MM.1S (cell line): ENCODE data around the gene USP32.

Source experiments
- DNase-seq: peaks from one replicate; pipeline ENCODE4 v3.0.0-alpha.2; 2015
- H2AFZ ChIP-seq: fragments of 300-600 bp; sonication (generic); 2 replicates; pipeline ENCODE4 v1.6.0; 2016; ENCODE audit warnings: antibody characterized with exemption, low read length
- H3F3A ChIP-seq: fragments of 300-600 bp; sonication (generic); 2 replicates; pipeline ENCODE4 v1.6.1; 2016; ENCODE audit warnings: mild to moderate bottlenecking, antibody characterized with exemption, low read length, moderate library complexity, mixed read lengths; ENCODE audit not compliant: insufficient read depth
- H3K27ac ChIP-seq: fragments of 300-600 bp; sonication (generic); 2 replicates; pipeline ENCODE4 v1.5.1; 2016; ENCODE audit warnings: mild to moderate bottlenecking, low read length
- H3K27me3 ChIP-seq: fragments of 300-600 bp; sonication (generic); replicated peaks from 2 replicates; pipeline ENCODE4 v1.6.0; 2016; ENCODE audit warnings: low read length; ENCODE audit not compliant: insufficient read depth
- H3K36me3 ChIP-seq: fragments of 300-600 bp; sonication (generic); replicated peaks from 2 replicates; pipeline ENCODE4 v1.6.1; 2016; ENCODE audit warnings: mild to moderate bottlenecking, low read length, mixed read lengths; ENCODE audit not compliant: insufficient read depth
- H3K4me1 ChIP-seq: fragments of 300-600 bp; sonication (generic); 2 replicates; pipeline ENCODE4 v1.6.1; 2016; ENCODE audit warnings: low read length, mixed read lengths
- H3K4me2 ChIP-seq: fragments of 300-600 bp; sonication (generic); 2 replicates; pipeline ENCODE4 v1.6.0; 2016; ENCODE audit warnings: low read depth, low read length
- H3K4me3 ChIP-seq: fragments of 300-600 bp; sonication (generic); 2 replicates; pipeline ENCODE4 v1.5.1; 2016; ENCODE audit warnings: low read length, mixed read lengths
- H3K79me2 ChIP-seq: fragments of 300-600 bp; sonication (generic); 2 replicates; pipeline ENCODE4 v1.6.1; 2016; ENCODE audit warnings: mixed run types, low read length, mixed read lengths
- H3K9ac ChIP-seq: fragments of 300-600 bp; sonication (generic); 2 replicates; pipeline ENCODE4 v1.6.1; 2016; ENCODE audit warnings: low read length, mixed read lengths
- H3K9me2 ChIP-seq: fragments of 300-600 bp; sonication (generic); replicated peaks from 2 replicates; pipeline ENCODE4 v1.6.1; 2016; ENCODE audit warnings: mild to moderate bottlenecking, low read length, mixed read lengths; ENCODE audit not compliant: insufficient read depth
- H3K9me3 ChIP-seq: fragments of 300-600 bp; sonication (generic); replicated peaks from 2 replicates; pipeline ENCODE4 v1.6.1; 2016; ENCODE audit warnings: mild to moderate bottlenecking, low read length, mixed read lengths; ENCODE audit not compliant: insufficient read depth
- H4K20me1 ChIP-seq: fragments of 300-600 bp; sonication (generic); 2 replicates; pipeline ENCODE4 v1.6.1; 2016; ENCODE audit warnings: mild to moderate bottlenecking, low read length, moderate library complexity, mixed read lengths; ENCODE audit not compliant: insufficient read depth
- EZH2 ChIP-seq: fragments of 300-600 bp; sonication (generic); optimal IDR thresholded peaks from 2 replicates; pipeline ENCODE3; 2017; ENCODE audit warnings: low read depth, mild to moderate bottlenecking, antibody characterized with exemption, low read length, mixed read lengths
- EZH2phosphoT487 ChIP-seq: fragments of 300-600 bp; sonication (generic); IDR thresholded peaks from 2 replicates; pipeline ENCODE4 v1.6.1; 2018; ENCODE audit warnings: antibody characterized with exemption, low read length
- TF ChIP-seq, protein P1 (sequence below): fragments of 300-600 bp; sonication (generic); IDR thresholded peaks from 2 replicates; pipeline ENCODE4 v1.5.1; 2016; ENCODE audit warnings: antibody characterized with exemption, low read length, mixed read lengths

The USP32 gene

GRCh38 chr17:60392042-60392844 lies at the start of gene USP32:
Gene USP32, minus strand, starts transcription at chr17:60392133. Its CDS starts 194 bp downstream, at chr17:60391939.
- peak within 1 kb of the TSS; percentile 93 for H3K4me3 ChIP-seq
- DNase-seq: peak; percentile 95
- H3K27me3 ChIP-seq: no peaks in the 10 kb centered on the region
- H3F3A ChIP-seq: peaks cover 12% of the 10 kb centered on the region
- H3K27ac ChIP-seq: peak within 1 kb of the TSS; percentile 72; the same call in 1 of the 2 replicates
- H4K20me1 ChIP-seq: no peaks in the 10 kb centered on the region
- peak within 1 kb of the TSS; percentile 85 for H3K9ac ChIP-seq
- no peaks in the 10 kb centered on the region for H3K4me1 ChIP-seq
- H3K4me2 ChIP-seq: peak within 1 kb of the TSS; percentile 93
- peak within 1 kb of the TSS; percentile 95 for H2AFZ ChIP-seq
- H3K79me2 ChIP-seq: peaks cover 17% of the 10 kb centered on the region
- no peaks in the 10 kb centered on the region for H3K36me3 ChIP-seq
- TF ChIP-seq EZH2 (no peak), EZH2phosphoT487 (no peak)
- TF ChIP-seq, protein P1, sequence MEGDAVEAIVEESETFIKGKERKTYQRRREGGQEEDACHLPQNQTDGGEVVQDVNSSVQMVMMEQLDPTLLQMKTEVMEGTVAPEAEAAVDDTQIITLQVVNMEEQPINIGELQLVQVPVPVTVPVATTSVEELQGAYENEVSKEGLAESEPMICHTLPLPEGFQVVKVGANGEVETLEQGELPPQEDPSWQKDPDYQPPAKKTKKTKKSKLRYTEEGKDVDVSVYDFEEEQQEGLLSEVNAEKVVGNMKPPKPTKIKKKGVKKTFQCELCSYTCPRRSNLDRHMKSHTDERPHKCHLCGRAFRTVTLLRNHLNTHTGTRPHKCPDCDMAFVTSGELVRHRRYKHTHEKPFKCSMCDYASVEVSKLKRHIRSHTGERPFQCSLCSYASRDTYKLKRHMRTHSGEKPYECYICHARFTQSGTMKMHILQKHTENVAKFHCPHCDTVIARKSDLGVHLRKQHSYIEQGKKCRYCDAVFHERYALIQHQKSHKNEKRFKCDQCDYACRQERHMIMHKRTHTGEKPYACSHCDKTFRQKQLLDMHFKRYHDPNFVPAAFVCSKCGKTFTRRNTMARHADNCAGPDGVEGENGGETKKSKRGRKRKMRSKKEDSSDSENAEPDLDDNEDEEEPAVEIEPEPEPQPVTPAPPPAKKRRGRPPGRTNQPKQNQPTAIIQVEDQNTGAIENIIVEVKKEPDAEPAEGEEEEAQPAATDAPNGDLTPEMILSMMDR: peak; percentile 37
- H3K9me3 ChIP-seq: no peaks in the 10 kb centered on the region
- no peaks in the 10 kb centered on the region for H3K9me2 ChIP-seq

GRCh38 chr17:60439501-60439900 lies 47.6 kb upstream of the USP32 start:
- Histone ChIP-seq H3K4me2 (peak overlapping the region; percentile 18; the same call in 1 of the 2 replicates), H3K9me3 (no peaks in the 10 kb centered on the region), H3K4me1 (peaks cover 13% of the 10 kb centered on the region), H3F3A (peaks cover 18% of the 10 kb centered on the region), H3K9ac (no peak overlapping the region), H3K27me3 (no peaks in the 10 kb centered on the region), H2AFZ (no peak overlapping the region), H3K9me2 (no peaks in the 10 kb centered on the region), H3K79me2 (no peaks in the 10 kb centered on the region), H3K36me3 (no peaks in the 10 kb centered on the region), H3K27ac (peak overlapping the region; percentile 27; the same call in 1 of the 2 replicates), H4K20me1 (no peaks in the 10 kb centered on the region), H3K4me3 (no peak overlapping the region)
- TF ChIP-seq EZH2: no peak
- no peak for TF ChIP-seq EZH2phosphoT487
- TF ChIP-seq, protein P1: no peak
- DNase-seq: peak; percentile 51

DNA sequence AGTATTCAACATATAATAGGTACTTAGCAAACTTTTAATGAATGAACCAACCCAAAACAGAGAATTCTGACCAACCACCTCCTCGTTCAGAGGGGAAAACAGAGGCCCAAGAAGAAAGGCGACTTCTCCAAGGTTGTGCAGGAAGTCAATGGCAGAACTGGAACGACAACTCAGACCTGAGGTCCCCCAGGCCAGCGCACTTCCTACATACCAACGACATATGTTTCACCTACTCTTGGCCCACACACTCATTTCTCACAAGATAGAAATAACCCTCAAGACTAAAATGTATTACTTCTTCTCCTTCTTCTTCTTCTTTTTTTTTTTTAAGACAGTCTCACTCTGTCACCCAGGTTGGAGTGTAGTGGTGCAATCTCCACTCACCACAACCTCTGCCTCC lies 44.7 kb upstream of the USP32 start:
- no peak for DNase-seq
- no peaks in the 10 kb centered on the region for H3K9me3 ChIP-seq
- H3K79me2 ChIP-seq: no peaks in the 10 kb centered on the region
- peak overlapping the region; percentile 61; the same call in 1 of the 2 replicates for H3K4me2 ChIP-seq
- H3K27me3 ChIP-seq: no peaks in the 10 kb centered on the region
- 0 out of 2 replicates have a peak overlapping the region, but pooled peaks have one; percentile 73 for H2AFZ ChIP-seq
- H3F3A ChIP-seq: peaks cover 18% of the 10 kb centered on the region
- H3K9me2 ChIP-seq: no peaks in the 10 kb centered on the region
- no peak for TF ChIP-seq EZH2phosphoT487
- no peak for TF ChIP-seq EZH2
- TF ChIP-seq, protein P1: no peak
- H3K4me1 ChIP-seq: peaks cover 13% of the 10 kb centered on the region
- no peak overlapping the region for H3K4me3 ChIP-seq
- H4K20me1 ChIP-seq: no peaks in the 10 kb centered on the region
- no peaks in the 10 kb centered on the region for H3K36me3 ChIP-seq
- H3K27ac ChIP-seq: peak overlapping the region; percentile 77; the same call in 1 of the 2 replicates
- no peak overlapping the region for H3K9ac ChIP-seq
